ENCODE measurements around the gene ANK2. TPM values are rescaled to one million over a fixed set of nuclear protein-coding genes. Genes with fewer than 3 reads are reported as not detected.
"Not testable (repeated sequence)": the region's sequence is repeated elsewhere in the genome, so short reads cannot be mapped to it uniquely, and the experiment has no call there.

ANK2 gene
- total RNA-seq, 1 donor from 2014 or later: 284 TPM

DNA sequence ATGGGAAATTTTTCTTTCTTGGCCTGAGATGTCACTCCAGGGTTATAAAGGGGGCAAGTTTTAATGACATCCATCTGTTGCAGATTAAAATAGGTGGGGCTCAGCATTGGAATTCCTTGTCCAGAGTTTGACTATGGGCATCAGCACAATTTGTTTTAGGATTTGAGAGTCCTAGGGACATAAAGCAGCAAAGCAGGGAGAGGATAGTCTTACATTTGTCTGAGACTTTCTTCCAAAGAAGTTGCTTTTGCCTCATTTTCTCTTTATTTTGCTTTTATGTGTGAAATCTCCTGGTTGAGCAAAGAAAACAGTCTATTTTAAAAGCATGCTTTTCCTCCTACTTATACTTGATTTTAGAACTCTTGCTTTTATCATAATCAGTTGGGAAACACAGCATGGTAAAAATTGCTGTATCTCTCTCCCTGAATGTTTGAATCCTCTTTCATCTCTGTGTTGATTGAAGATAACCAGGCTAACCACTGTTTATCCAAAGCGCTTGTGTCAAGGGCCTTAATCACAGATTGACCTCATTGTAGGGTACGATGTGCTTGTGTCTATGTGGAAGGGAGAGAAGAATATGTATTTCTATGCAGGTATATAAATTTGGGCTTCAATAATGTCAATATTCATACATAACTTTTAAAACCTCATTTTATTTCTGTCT is 121.5 kb downstream of the ANK2 start:
- intact Hi-C loops (cut with DNase I): loop anchor here (10.0 kb wide), 1 partner anchor 66 kb away; no protein-coding TSS in a partner anchor
- ATAC-seq (peak; percentile 54), DNase-seq (ENCODE audit: missing footprints) (no peak)

- ATAC-seq (no peak), DNase-seq (ENCODE audit: missing footprints) (no peak)
- intact Hi-C loops (cut with DNase I): loop anchor here (10.0 kb wide), 1 partner anchor 68 kb away; no protein-coding TSS in a partner anchor
Observed at GRCh38 chr4:113173126-113173792, 123.8 kb downstream of the ANK2 start.

DNA sequence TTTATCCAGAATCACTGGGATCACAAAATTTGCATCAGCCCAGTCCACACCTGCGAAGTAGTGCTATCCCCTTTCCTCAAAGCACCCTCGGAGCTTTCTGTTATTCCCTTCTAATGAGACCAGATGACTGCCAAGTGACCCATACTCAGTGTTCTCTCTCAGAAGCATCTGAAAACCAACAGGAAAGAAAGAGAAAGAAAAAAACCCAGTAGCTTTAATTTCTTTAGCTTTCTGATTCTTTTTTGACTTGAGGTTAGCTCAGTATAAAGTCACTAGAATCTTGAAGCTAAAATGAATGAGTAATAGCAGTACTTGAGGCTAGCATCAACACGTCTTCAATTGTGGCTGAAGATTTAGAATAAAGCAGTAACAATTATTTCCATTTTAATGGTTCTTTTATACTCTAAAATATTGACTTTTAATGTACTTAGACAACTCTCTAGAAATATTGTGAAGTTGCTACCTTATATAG is 124.4 kb downstream of the ANK2 start:
- ATAC-seq (no peak), DNase-seq (ENCODE audit: missing footprints) (no peak)
- intact Hi-C loops (cut with DNase I): loop anchor here (10.0 kb wide), 1 partner anchor 69 kb away; no protein-coding TSS in a partner anchor

DNA sequence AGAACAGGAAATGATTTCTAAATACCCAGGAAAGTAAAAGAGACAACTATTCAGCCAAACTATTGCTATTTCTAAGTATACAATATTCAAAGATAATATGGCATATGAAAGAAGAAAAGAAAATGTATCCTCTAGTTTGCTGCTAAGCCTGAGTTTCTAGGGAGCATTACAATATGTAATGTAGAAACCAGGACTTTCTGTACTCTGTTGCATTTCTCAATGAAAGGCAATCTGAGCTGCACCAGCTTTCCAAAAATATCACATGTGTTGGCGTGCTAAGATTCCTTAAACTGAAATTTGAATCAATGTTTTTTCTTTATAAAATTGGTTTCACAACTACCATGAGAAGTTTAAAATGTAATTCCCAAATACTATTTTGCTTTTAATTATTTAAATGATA is 129.6 kb downstream of the ANK2 start:
- intact Hi-C loops (cut with DNase I): loop anchor here (2.0 to 10.0 kb wide), 2 partner anchors 32 to 74 kb away; no protein-coding TSS in a partner anchor
- no peak for ATAC-seq
- no peak for DNase-seq (ENCODE audit: missing footprints)

DNA sequence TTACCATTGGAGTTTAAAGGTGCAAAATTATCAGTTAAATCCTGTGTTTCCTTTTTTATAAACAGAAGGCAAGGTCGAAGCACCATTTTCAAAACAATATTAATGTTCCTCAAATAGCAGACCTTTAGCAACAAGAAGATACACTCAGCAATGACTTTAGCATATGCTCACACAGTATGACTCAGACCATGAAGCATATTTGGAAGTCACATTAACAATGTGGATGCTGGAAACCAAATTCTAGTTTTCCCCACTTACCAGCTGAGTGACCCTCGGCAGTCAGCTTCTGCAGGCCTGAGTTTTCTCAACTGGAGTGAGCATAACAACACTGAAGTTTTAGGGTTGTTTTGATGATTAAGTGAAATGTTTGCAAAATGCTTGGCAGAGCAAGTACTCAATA is 130.5 kb downstream of the ANK2 start:
- intact Hi-C loops (cut with DNase I): loop anchor here (2.0 to 10.0 kb wide), 2 partner anchors 33 to 75 kb away; no protein-coding TSS in a partner anchor
- DNase-seq (ENCODE audit: missing footprints) (no peak), ATAC-seq (no peak)

DNA sequence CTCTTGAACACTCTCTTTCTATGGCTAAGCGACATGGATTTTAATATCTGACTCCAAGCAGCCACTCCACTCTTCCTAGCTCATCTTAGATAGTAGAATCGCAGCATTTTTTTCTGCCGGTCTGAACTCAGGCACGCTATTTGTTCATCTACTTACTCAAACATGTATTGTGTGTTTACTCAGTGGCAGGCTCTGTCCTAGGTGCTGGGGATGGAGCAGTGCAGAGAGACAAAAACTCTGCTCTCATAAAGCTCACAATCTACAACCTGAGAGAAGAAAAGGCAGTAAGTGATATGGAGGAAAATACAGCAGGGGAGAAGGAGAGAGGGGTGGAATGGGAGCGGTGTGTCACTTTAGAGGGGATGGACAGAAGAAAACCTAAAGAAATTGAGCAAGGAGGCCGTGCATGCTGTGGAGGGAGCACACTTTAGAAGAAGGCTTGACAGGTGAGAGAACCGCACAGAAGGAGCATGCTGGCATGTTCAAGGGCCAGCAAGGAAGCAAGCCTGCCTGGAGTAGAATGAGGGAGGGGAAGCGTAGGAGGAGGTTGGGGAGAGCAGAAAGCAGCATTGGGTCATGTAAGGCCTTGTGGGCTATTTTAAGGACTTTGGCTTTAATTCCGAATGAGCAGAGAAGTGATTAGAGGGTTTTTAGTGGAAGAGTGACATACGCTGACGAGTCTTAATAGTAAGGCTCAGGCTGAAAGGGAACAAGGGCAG is 132.0 kb downstream of the ANK2 start:
- no peak for DNase-seq (ENCODE audit: missing footprints)
- peak; percentile 85 for ATAC-seq
- intact Hi-C loops (cut with DNase I): no loop called here

- no peak for ATAC-seq
- intact Hi-C loops (cut with DNase I): no loop called here
- no peak for DNase-seq (ENCODE audit: missing footprints)
Observed at GRCh38 chr4:113183032-113183605, 133.7 kb downstream of the ANK2 start.

- intact Hi-C loops (cut with DNase I); DNase-seq (ENCODE audit: missing footprints); ATAC-seq: not testable (repeated sequence)
Observed at GRCh38 chr4:113186220-113186619, 136.8 kb downstream of the ANK2 start.

- DNase-seq (ENCODE audit: missing footprints) (no peak), ATAC-seq (no peak)
- intact Hi-C loops (cut with DNase I): no loop called here
Observed at GRCh38 chr4:113186913-113187312, 137.5 kb downstream of the ANK2 start.

GRCh38 chr4:113187358-113187757 is 137.9 kb downstream of the ANK2 start:
- intact Hi-C loops (cut with DNase I): no loop called here
- DNase-seq (ENCODE audit: missing footprints) (no peak), ATAC-seq (no peak)

DNA sequence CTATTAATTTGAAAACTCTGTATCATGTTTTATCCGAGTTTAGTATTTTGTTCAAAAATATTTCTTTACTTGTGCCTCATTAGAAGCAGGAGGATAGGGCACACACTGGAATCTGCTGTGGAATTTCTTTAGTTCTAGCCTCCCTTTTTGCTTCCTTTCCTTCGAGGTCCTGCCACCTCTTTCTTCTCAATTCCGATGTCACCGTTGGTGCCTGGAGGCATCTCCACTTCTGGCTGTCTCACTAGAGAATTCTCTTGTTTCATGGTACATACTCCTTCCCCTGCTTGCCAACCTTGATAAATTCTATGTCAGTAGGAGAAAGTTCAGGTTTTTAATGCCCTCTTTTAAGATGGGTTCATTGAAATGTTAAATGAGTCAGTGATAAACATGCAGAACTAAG is 140.1 kb downstream of the ANK2 start:
- no peak for ATAC-seq
- no peak for DNase-seq (ENCODE audit: missing footprints)
- intact Hi-C loops (cut with DNase I): no loop called here

DNA sequence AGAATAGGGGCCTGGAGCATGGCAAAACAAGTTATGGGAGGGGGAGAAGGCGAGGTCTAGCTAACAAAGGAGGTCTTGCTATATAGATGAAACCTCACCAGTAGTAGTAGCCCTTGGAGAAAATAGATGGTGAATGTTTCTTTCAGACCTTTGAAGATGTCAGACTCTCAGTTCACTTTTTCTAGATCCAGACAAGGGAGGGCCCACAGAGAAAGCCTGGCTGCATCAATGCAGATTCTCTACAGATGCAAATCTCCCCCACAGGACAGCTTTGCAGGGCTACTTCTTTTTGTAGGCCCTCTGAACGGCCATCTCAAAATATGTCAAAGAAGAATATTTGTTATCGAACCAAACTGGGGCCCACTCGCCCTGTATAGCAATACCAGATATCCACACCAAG is 159.7 kb downstream of the ANK2 start:
- DNase-seq (ENCODE audit: missing footprints): no peak
- ATAC-seq: no peak
- intact Hi-C loops (cut with DNase I): no loop called here

DNA sequence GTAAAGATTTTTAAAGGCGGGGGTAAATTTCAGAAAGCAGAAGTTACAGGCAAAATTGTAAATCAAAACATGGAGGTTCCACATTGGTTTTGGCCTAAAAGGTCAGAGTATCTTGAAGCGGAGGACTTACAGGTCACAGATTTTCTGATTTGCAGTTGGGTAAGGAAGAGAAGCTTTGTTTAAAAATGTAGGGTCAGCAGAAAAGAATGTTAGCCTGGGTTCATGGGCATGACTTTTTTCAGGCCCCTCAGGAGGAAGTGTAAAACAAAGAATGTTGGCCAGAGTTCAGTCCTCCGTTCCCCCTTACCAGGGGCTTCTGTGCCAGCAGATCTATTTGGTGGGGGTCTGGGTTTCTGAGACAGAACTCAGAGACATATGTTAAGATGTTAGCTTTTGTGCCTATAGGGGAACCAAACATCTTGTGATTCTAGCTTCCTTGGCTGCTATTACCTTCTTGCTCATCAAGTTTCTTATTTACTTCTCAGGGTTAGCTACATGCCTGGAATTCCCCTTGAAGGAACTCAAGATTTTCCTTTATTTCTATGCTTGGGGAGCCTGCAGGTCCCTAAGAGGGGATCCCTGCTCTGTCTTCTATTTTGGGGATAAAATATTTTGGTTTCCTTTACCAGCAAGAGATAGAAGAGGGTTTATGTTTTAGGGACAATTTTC is 160.3 kb downstream of the ANK2 start:
- no peak for ATAC-seq
- intact Hi-C loops (cut with DNase I): no loop called here
- no peak for DNase-seq (ENCODE audit: missing footprints)

DNA sequence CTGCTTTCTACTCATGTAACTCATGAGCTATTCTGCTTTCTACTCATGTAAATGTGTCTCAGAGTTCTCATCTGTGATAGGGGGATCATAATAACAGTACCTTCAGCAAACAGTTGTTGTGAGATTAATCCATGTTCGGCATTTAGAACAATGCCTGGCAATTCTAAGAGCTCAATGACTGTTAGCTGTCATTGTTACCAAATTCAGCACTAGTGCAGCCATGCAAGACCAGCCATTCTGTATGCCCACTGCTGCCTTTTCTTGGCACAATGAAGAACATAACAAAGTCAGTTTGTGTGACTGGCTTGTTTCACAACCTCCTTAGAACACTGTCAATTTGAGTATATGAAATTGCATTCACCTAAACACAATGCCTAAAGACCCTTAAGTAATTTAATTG is 163.2 kb downstream of the ANK2 start:
- intact Hi-C loops (cut with DNase I): no loop called here
- ATAC-seq (no peak), DNase-seq (ENCODE audit: missing footprints) (no peak)

- no peak for DNase-seq (ENCODE audit: missing footprints)
- no peak for ATAC-seq
- intact Hi-C loops (cut with DNase I): no loop called here
Observed at GRCh38 chr4:113221990-113222389, 172.5 kb downstream of the ANK2 start.

DNA sequence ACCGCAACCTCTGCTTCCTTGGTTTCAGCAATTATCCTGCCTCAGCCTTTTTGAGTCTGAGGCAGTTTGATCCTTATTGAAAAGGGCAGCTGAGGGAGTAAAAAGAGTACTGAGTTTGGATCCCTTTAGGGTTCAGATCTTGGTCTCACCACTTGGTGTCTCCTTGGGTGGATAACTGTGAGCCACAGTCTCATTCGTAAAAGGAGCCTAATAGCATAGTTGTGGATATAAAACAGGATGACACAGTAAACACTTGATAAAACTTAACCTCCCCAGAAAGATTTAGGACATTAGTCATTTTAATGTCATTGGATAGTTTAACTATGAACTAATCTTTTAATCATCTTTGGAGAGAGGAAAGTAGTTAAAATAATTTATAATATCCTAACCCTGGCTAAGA is 173.0 kb downstream of the ANK2 start:
- ATAC-seq: no peak
- intact Hi-C loops (cut with DNase I): no loop called here
- no peak for DNase-seq (ENCODE audit: missing footprints)

- DNase-seq (ENCODE audit: missing footprints) (no peak), ATAC-seq (no peak)
- intact Hi-C loops (cut with DNase I): no loop called here
Observed at GRCh38 chr4:113223001-113223400, 173.5 kb downstream of the ANK2 start.

DNA sequence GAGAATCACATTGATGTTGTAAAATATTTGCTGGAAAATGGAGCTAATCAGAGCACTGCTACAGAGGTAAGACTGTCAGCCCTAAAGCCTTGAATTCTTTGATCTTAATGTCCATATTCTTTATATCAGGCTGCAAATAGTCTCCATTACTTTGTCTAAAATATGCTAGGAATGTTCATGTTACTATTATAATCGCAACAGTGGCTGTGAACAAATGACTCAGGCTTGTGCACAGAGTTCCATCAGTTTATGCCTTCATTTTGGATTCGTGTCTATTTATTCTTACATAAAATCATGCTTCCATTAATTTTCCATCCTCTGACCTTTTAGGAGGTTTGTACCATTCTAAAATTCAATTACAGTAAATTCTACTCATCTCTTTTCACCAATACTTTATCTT is 182.7 kb downstream of the ANK2 start:
- no peak for ATAC-seq
- intact Hi-C loops (cut with DNase I): no loop called here
- no peak for DNase-seq (ENCODE audit: missing footprints)

- ATAC-seq: no peak
- intact Hi-C loops (cut with DNase I): no loop called here
- no peak for DNase-seq (ENCODE audit: missing footprints)
Observed at GRCh38 chr4:113236916-113237315, 187.5 kb downstream of the ANK2 start.

Data from Right ventricle myocardium inferior (tissue), 1 donor.